SK-N-SH treated with all-trans-retinoic acid at 6 μM for 48 hours (cell line): ENCODE results near the gene TNNI3.

Source experiments
- OSR1 ChIP-seq: fragments of 250-450 bp; sonication (Bioruptor Pico); IDR thresholded peaks from 2 replicates; pipeline ENCODE4 v1.8.0; 2022; ENCODE audit warnings: moderate library complexity, mild to moderate bottlenecking, inconsistent platforms
- TCF4 ChIP-seq: fragments of 250-450 bp; sonication (Bioruptor Pico); IDR thresholded peaks from 2 replicates; pipeline ENCODE4 v1.8.0; 2021; ENCODE audit warnings: mild to moderate bottlenecking, moderate library complexity, borderline replicate concordance
- ZFP3 ChIP-seq: fragments of 250-450 bp; sonication (Bioruptor Pico); IDR thresholded peaks from 2 replicates; pipeline ENCODE4 v1.5.0; 2020; ENCODE audit warnings: mild to moderate bottlenecking, moderate library complexity
- ZNF8 ChIP-seq: fragments of 450-650 bp; formaldehyde crosslinking; IDR thresholded peaks from 2 replicates; pipeline ENCODE4 v1.5.0; 2020; ENCODE audit warnings: mild to moderate bottlenecking, moderate library complexity
- TF ChIP-seq, protein P1 (sequence below): fragments of 250-450 bp; sonication (Bioruptor Pico); IDR thresholded peaks from 2 replicates; pipeline ENCODE4 v1.5.0; 2020; ENCODE audit warnings: mild to moderate bottlenecking, moderate library complexity

- no peak for TF ChIP-seq ZNF8 (CRISPR knock-in tag)
- TF ChIP-seq TCF4 (CRISPR knock-in tag) = no peak
- no peak for TF ChIP-seq ZFP3
- TF ChIP-seq, protein P1, sequence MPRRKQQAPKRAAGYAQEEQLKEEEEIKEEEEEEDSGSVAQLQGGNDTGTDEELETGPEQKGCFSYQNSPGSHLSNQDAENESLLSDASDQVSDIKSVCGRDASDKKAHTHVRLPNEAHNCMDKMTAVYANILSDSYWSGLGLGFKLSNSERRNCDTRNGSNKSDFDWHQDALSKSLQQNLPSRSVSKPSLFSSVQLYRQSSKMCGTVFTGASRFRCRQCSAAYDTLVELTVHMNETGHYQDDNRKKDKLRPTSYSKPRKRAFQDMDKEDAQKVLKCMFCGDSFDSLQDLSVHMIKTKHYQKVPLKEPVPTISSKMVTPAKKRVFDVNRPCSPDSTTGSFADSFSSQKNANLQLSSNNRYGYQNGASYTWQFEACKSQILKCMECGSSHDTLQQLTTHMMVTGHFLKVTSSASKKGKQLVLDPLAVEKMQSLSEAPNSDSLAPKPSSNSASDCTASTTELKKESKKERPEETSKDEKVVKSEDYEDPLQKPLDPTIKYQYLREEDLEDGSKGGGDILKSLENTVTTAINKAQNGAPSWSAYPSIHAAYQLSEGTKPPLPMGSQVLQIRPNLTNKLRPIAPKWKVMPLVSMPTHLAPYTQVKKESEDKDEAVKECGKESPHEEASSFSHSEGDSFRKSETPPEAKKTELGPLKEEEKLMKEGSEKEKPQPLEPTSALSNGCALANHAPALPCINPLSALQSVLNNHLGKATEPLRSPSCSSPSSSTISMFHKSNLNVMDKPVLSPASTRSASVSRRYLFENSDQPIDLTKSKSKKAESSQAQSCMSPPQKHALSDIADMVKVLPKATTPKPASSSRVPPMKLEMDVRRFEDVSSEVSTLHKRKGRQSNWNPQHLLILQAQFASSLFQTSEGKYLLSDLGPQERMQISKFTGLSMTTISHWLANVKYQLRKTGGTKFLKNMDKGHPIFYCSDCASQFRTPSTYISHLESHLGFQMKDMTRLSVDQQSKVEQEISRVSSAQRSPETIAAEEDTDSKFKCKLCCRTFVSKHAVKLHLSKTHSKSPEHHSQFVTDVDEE = no peak
- TF ChIP-seq OSR1 (CRISPR knock-in tag) = no peak
Measured at GRCh38 chr19:55173186-55173713, 15.7 kb upstream of the TNNI3 start.
